HepG2 (cell line): ENCODE measurements around the gene FAM174B. TPM values are rescaled to one million over a fixed set of nuclear protein-coding genes. Genes with fewer than 3 reads are reported as not detected.

ENCODE experiments used
- AHR ChIP-seq: IDR thresholded peaks from 2 replicates; pipeline ENCODE4 v1.6.1; 2018; ENCODE audit warnings: missing genetic modification reagents, missing compliant biosample characterization
- CENPT ChIP-seq: sonication (generic); formaldehyde crosslinking; IDR thresholded peaks from 2 replicates; pipeline ENCODE4 v1.8.0; 2022; ENCODE audit warnings: low read depth, mild to moderate bottlenecking, moderate library complexity, missing genetic modification reagents
- CENPX ChIP-seq: sonication (generic); formaldehyde crosslinking; IDR thresholded peaks from 2 replicates; pipeline ENCODE4 v1.9.0; 2021; ENCODE audit warnings: mild to moderate bottlenecking, missing genetic modification reagents, moderate library complexity
- DNMT3B ChIP-seq: conservative IDR thresholded peaks from 2 replicates; pipeline ENCODE4 v1.6.1; 2016; ENCODE audit warnings: missing biosample characterization, control low read depth
- JARID2 ChIP-seq: sonication (generic); formaldehyde crosslinking; IDR thresholded peaks from 2 replicates; pipeline ENCODE4 v1.8.1; 2023; ENCODE audit warnings: missing genetic modification reagents, inconsistent platforms; ENCODE audit not compliant: insufficient replicate concordance
- KLF12 ChIP-seq: sonication (generic); formaldehyde crosslinking; IDR thresholded peaks from 2 replicates; pipeline ENCODE4 v1.4.0; 2020; ENCODE audit warnings: missing genetic modification reagents, borderline replicate concordance
- PTBP1 ChIP-seq: fragments of 200-400 bp; formaldehyde crosslinking; IDR thresholded peaks from 2 replicates; pipeline ENCODE4 v1.6.1; 2018; ENCODE audit warnings: low read length, low read depth; ENCODE audit not compliant: poor library complexity, severe bottlenecking
- RAD21 ChIP-seq: fragments of 450-650 bp; formaldehyde crosslinking; IDR thresholded peaks from 2 replicates; pipeline ENCODE4 v1.5.0; 2020; ENCODE audit warnings: mild to moderate bottlenecking
- RBM22 ChIP-seq: fragments of 200-400 bp; formaldehyde crosslinking; optimal IDR thresholded peaks from 2 replicates; pipeline ENCODE3; 2017; ENCODE audit warnings: mild to moderate bottlenecking, low read length, moderate library complexity
- SMC3 ChIP-seq: IDR thresholded peaks from 2 replicates; pipeline ENCODE4 v1.6.1; 2011; ENCODE audit warnings: low read length, improper control_type of control experiment
- ZBTB4 ChIP-seq: sonication (generic); formaldehyde crosslinking; IDR thresholded peaks from 2 replicates; pipeline ENCODE4 v1.4.0; 2020; ENCODE audit warnings: missing genetic modification reagents, mild to moderate bottlenecking, borderline replicate concordance
- ZNF101 ChIP-seq: sonication (generic); formaldehyde crosslinking; IDR thresholded peaks from 2 replicates; pipeline ENCODE4 v1.4.0; 2020; ENCODE audit warnings: mild to moderate bottlenecking, low read depth, missing genetic modification reagents, borderline replicate concordance
- ZNF205 ChIP-seq: IDR thresholded peaks from 2 replicates; pipeline ENCODE4 v1.6.1; 2018; ENCODE audit warnings: missing biosample characterization, missing genetic modification reagents
- ZNF362 ChIP-seq: sonication (generic); formaldehyde crosslinking; IDR thresholded peaks from 2 replicates; pipeline ENCODE4 v1.4.0; 2020; ENCODE audit warnings: missing genetic modification reagents, mild to moderate bottlenecking, borderline replicate concordance
- ZNF646 ChIP-seq: sonication (generic); formaldehyde crosslinking; IDR thresholded peaks from 2 replicates; pipeline ENCODE4 v1.9.0; 2021; ENCODE audit warnings: mild to moderate bottlenecking, missing genetic modification reagents
- ZNF784 ChIP-seq: sonication (generic); formaldehyde crosslinking; IDR thresholded peaks from 2 replicates; pipeline ENCODE4 v1.5.1; 2020; ENCODE audit warnings: missing genetic modification reagents, mild to moderate bottlenecking, borderline replicate concordance
- polyA plus RNA-seq, 8 experiments: library from polyadenylated mRNA; depleted of rRNA in 3 of 8; stranded (reverse) in 7 of 8; unstranded in 1 of 8; fragments of >200 nt; fragmentation: Illumina TruSeq in 4 of 8; extraction: Trizol in 4 of 8; gene quantifications; 2 replicates each; pipeline versions ENCODE4 v1.2.1 to v1.2.3, GENCODE V29; 2011 to 2016; ENCODE audit warnings: low read depth in 4 of 8, missing spikeins in 1 of 8, mixed read lengths in 1 of 8; ENCODE audit not compliant: insufficient read depth in 1 of 8
- total RNA-seq, 5 experiments: library from RNA; depleted of rRNA; stranded (reverse); fragments of >200 nt; fragmentation: Illumina TruSeq; extraction: Trizol; gene quantifications; 2 replicates each; pipeline ENCODE4 v1.2.3, GENCODE V29; 2016; ENCODE audit warnings: low read depth in 1 of 5

The FAM174B gene
- total and polyA plus RNA-seq, 2 of the 13 experiments (the other 11 are each of a cell fraction or from before 2014, with no cell fraction given) = 0.90 to 2.1 TPM

GRCh38 chr15:92617549-92618520 is 37.7 kb downstream of the FAM174B start (continued):
- TF ChIP-seq ZNF646 (CRISPR knock-in tag) (no peak), AHR (CRISPR knock-in tag) (no peak), KLF12 (CRISPR knock-in tag) (no peak), ZNF784 (CRISPR knock-in tag) (no peak), ZBTB4 (CRISPR knock-in tag) (no peak), SMC3 (no peak; the same call in 1 of the 2 replicates), ZNF205 (CRISPR knock-in tag) (no peak), ZNF101 (CRISPR knock-in tag) (no peak), ZNF362 (CRISPR knock-in tag) (0 out of 2 replicates have a peak, but pooled peaks have one; percentile 38), PTBP1 (no peak), RAD21 (CRISPR knock-in tag) (no peak), CENPX (CRISPR knock-in tag) (no peak), DNMT3B (CRISPR knock-in tag) (no peak), CENPT (CRISPR knock-in tag) (no peak), RBM22 (no peak), JARID2 (no peak)
